Coronary artery (tissue), 2 donors: Measurements from ENCODE around the gene PIP5K1B.

Experiments used
- DNase-seq: peaks from one replicate; pipeline ENCODE4 v3.0.0-alpha.2; 2017; ENCODE audit warnings: low spot score
- H3K27ac ChIP-seq, 2 donors: fragments of 200-600 bp; sonication (generic); one replicate each; pipeline ENCODE4 v1.5.1; 2016 to 2019
- H3K4me3 ChIP-seq: fragments of 200-600 bp; sonication (generic); 2 replicates; pipeline ENCODE4 v1.5.1; 2016; ENCODE audit warnings: mild to moderate bottlenecking, moderate library complexity
- CTCF ChIP-seq: fragments of 200-600 bp; sonication (generic); IDR thresholded peaks from one replicate; pipeline ENCODE4 v1.5.1; 2019; ENCODE audit warnings: antibody characterized with exemption

PIP5K1B gene

GRCh38 chr9:68844631-68845612 is 139.9 kb downstream of the PIP5K1B start:
- peak; percentile 18 for TF ChIP-seq CTCF
- Histone ChIP-seq H3K4me3 (no peak overlapping the region), H3K27ac (no peak overlapping the region)
- DNase-seq = no peak

- TF ChIP-seq CTCF = no peak
- no peak overlapping the region for H3K27ac ChIP-seq
- H3K4me3 ChIP-seq = no peak overlapping the region
- no peak for DNase-seq
Observed at GRCh38 chr9:68847765-68848164, 142.7 kb downstream of the PIP5K1B start.

GRCh38 chr9:68851657-68852056 is 146.6 kb downstream of the PIP5K1B start:
- DNase-seq = no peak
- Histone ChIP-seq H3K4me3 (no peak overlapping the region), H3K27ac (no peak overlapping the region)
- no peak for TF ChIP-seq CTCF

GRCh38 chr9:68852941-68853340 is 147.9 kb downstream of the PIP5K1B start:
- H3K27ac ChIP-seq = no peak overlapping the region
- DNase-seq = no peak
- H3K4me3 ChIP-seq = no peak overlapping the region
- TF ChIP-seq CTCF = no peak

- H3K4me3 ChIP-seq = no peak overlapping the region
- no peak for DNase-seq
- no peak for TF ChIP-seq CTCF
- no peak overlapping the region for H3K27ac ChIP-seq
Observed at GRCh38 chr9:68859347-68859746, 154.3 kb downstream of the PIP5K1B start.

GRCh38 chr9:68860419-68860818 is 155.4 kb downstream of the PIP5K1B start:
- Histone ChIP-seq H3K4me3 (no peak overlapping the region), H3K27ac (no peak overlapping the region)
- no peak for TF ChIP-seq CTCF
- no peak for DNase-seq

GRCh38 chr9:68861436-68861835 is 156.4 kb downstream of the PIP5K1B start:
- no peak for TF ChIP-seq CTCF
- Histone ChIP-seq H3K4me3 (no peak overlapping the region), H3K27ac (no peak overlapping the region)
- DNase-seq = no peak
